A549 (cell line): ENCODE results near the gene THOC2. TPM values are rescaled to one million over a fixed set of nuclear protein-coding genes. Genes with fewer than 3 reads are reported as not detected.
A peak's percentile ranks its signal among the peaks of the same experiment; 100 is the strongest.

Experiments
- ATAC-seq, 2 experiments: fragments of 200-7000 bp in 1 of 2; fragments of >200 bp in 1 of 2; cut with Nextera tagmentation in 1 of 2; cut with Tn5 transposase in 1 of 2; 3 replicates each; pipeline versions ENCODE4 v1.8.0 to v1.9.1; 2018 to 2020; ENCODE audit warnings: mild to moderate bottlenecking in 1 of 2, moderate library complexity in 1 of 2
- CTCF ChIA-PET: fragments of 300-600 bp; sonication (Branson Sonifier 250); formaldehyde crosslinking; extraction: SDS; loops from one replicate; lab custom pipeline; 2021; ENCODE audit warnings: antibody characterized with exemption, inconsistent platforms; lab: Yijun Ruan, JAX
- POLR2A ChIA-PET: fragments of 350-600 bp; formaldehyde crosslinking; extraction: SDS; loops from one replicate; lab custom pipeline; 2021; ENCODE audit warnings: antibody characterized with exemption, inconsistent platforms; lab: Yijun Ruan, JAX
- DNase-seq, 2 experiments: peaks; one replicate each; pipeline versions ENCODE4 v3.0.0 to v3.0.0-alpha.2; 2011 to 2016; ENCODE audit warnings: low read depth in 1 of 2, low spot score in 1 of 2
- FAIRE-seq: peaks from 2 replicates; lab custom pipeline; 2011; peaks lifted over from hg19 to GRCh38; lab: Jason Lieb, UNC
- H3K27ac ChIP-seq, 2 experiments: fragments of >200 bp; sonication (Bioruptor Twin); formaldehyde crosslinking; 3 replicates each; pipeline ENCODE4 v1.5.1; 2016 to 2017
- H3K4me1 ChIP-seq: fragments of >200 bp; sonication (Bioruptor Twin); formaldehyde crosslinking; 3 replicates; pipeline ENCODE4 v1.6.1; 2016
- H3K4me2 ChIP-seq: fragments of >200 bp; sonication (Bioruptor Twin); formaldehyde crosslinking; 3 replicates; pipeline ENCODE4 v1.6.1; 2016
- H3K4me3 ChIP-seq: fragments of >200 bp; sonication (Bioruptor Twin); formaldehyde crosslinking; 3 replicates; pipeline ENCODE4 v1.5.1; 2016
- H3K9me3 ChIP-seq: fragments of >200 bp; sonication (Bioruptor Twin); formaldehyde crosslinking; 3 replicates; pipeline ENCODE4 v1.6.1; 2016
- GATA3 ChIP-seq: IDR thresholded peaks from 2 replicates; pipeline ENCODE4 v1.6.1; 2012; ENCODE audit warnings: borderline replicate concordance
- HEYL ChIP-seq: fragments of 250-450 bp; sonication (Bioruptor Pico); IDR thresholded peaks from 2 replicates; pipeline ENCODE4 v1.8.0; 2021; ENCODE audit warnings: mild to moderate bottlenecking, moderate library complexity
- KDM1A ChIP-seq: fragments of 200-600 bp; sonication (generic); IDR thresholded peaks from 2 replicates; pipeline ENCODE4 v1.6.1; 2016; ENCODE audit warnings: low read depth, mild to moderate bottlenecking
- MAFK ChIP-seq: fragments of 450-650 bp; IDR thresholded peaks from 2 replicates; pipeline ENCODE4 v1.6.1; 2014; ENCODE audit not compliant: partially characterized antibody
- MAZ ChIP-seq: fragments of 150-350 bp; IDR thresholded peaks from 2 replicates; pipeline ENCODE4 v1.6.1; 2014; ENCODE audit warnings: antibody characterized with exemption, low read depth, low read length, borderline replicate concordance
- NPAS2 ChIP-seq: fragments of 250-450 bp; sonication (Bioruptor Pico); IDR thresholded peaks from 2 replicates; pipeline ENCODE4 v1.8.0; 2022; ENCODE audit warnings: mild to moderate bottlenecking, moderate library complexity, borderline replicate concordance
- PBX3 ChIP-seq: IDR thresholded peaks from 2 replicates; pipeline ENCODE4 v1.6.1; 2012
- POLR2AphosphoS2 ChIP-seq: conservative IDR thresholded peaks from 2 replicates; pipeline ENCODE4 v1.6.1; 2012; ENCODE audit warnings: low read length, improper control_type of control experiment, inconsistent platforms
- RCOR1 ChIP-seq: fragments of 150-350 bp; IDR thresholded peaks from 2 replicates; pipeline ENCODE4 v1.6.1; 2014; ENCODE audit warnings: antibody characterized with exemption, low read length, low read depth
- REST ChIP-seq: fragments of 200-600 bp; sonication (generic); IDR thresholded peaks from 2 replicates; pipeline ENCODE4 v1.6.1; 2016; ENCODE audit warnings: antibody characterized with exemption, mild to moderate bottlenecking, moderate library complexity
- RNF2 ChIP-seq: fragments of 200-600 bp; sonication (generic); IDR thresholded peaks from 2 replicates; pipeline ENCODE4 v1.6.1; 2016; ENCODE audit warnings: low read depth, mild to moderate bottlenecking, antibody characterized with exemption, moderate library complexity, borderline replicate concordance
- SMC3 ChIP-seq: fragments of >200 bp; sonication (Bioruptor Twin); formaldehyde crosslinking; IDR thresholded peaks from 3 replicates; pipeline ENCODE4 v1.6.1; 2018; ENCODE audit warnings: inconsistent platforms
- TP53 ChIP-seq: fragments of 250-450 bp; sonication (Bioruptor Pico); IDR thresholded peaks from 2 replicates; pipeline ENCODE4 v1.5.0; 2021; ENCODE audit warnings: mild to moderate bottlenecking, moderate library complexity
- ZSCAN20 ChIP-seq: fragments of 250-450 bp; sonication (Bioruptor Pico); IDR thresholded peaks from 2 replicates; pipeline ENCODE4 v1.8.0; 2022; ENCODE audit warnings: mild to moderate bottlenecking, moderate library complexity
- WGBS: methylation state at CpG from one replicate; pipeline ENCODE4 v1.1.6; 2017; ENCODE audit errors: missing lambda C conversion rate; 5-methylcytosine and 5-hydroxymethylcytosine counted together
- polyA plus RNA-seq, 4 experiments: library from polyadenylated mRNA; depleted of rRNA in 3 of 4; stranded (reverse); fragments of >200 nt; fragmentation: RNase III in 1 of 4; extraction: RNeasy Plus Mini Kit Qiagen cat#74134 plus additional on column Dnase treatment in 1 of 4; gene quantifications; 2 replicates in 3 of 4; 3 replicates in 1 of 4; pipeline ENCODE4 v1.2.3, GENCODE V29; 2011 to 2017
- TF ChIP-seq, protein P1 (sequence below): fragments of >200 bp; sonication (Bioruptor Twin); formaldehyde crosslinking; IDR thresholded peaks from 3 replicates; pipeline ENCODE4 v1.6.1; 2016
- TF ChIP-seq, protein P2 (sequence below): fragments of 450-650 bp; IDR thresholded peaks from 2 replicates; pipeline ENCODE4 v1.6.1; 2014; ENCODE audit warnings: antibody characterized with exemption
- TF ChIP-seq, protein P3 (sequence below): fragments of 150-350 bp; IDR thresholded peaks from 2 replicates; pipeline ENCODE4 v1.6.1; 2014; ENCODE audit warnings: low read depth, mild to moderate bottlenecking, low read length

THOC2 gene
- polyA plus RNA-seq, 2 of the 4 experiments (the other 2 are of a cell fraction), result 62.0 to 155 TPM

DNA sequence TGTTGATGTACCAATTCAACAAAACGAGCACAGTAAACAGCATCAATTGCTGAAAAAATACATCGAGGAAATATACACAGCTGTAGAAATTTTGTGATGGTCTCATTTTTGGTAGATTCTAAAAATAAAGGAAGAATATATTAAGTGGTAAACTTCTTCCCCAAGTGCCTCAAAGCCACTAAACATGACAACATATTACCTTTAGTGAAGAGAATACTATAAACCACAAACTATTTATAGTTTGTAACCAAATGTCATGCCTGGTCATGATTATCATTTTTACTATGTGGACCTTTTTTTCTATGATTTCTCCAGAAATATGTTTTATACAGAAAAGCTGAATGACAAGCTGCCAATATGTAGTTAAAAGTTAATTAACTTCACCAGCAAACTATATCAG lies 106.9 kb downstream of the THOC2 start:
- CTCF ChIA-PET, result no interaction called here
- Histone ChIP-seq H3K27ac (no peak overlapping the region), H3K4me3 (no peak overlapping the region), H3K9me3 (no peaks in the 10 kb centered on the region), H3K4me1 (no peaks in the 10 kb centered on the region), H3K4me2 (no peak overlapping the region)
- no peak for ATAC-seq
- POLR2A ChIA-PET, result no interaction called here
- no peak for DNase-seq
- no peak for FAIRE-seq
- 84% methylated on average over 2 of the region's 2 CpGs for WGBS
- TF ChIP-seq TP53 (CRISPR knock-in tag), result no peak
- TF ChIP-seq POLR2AphosphoS2, result no peak
- TF ChIP-seq, protein P1, sequence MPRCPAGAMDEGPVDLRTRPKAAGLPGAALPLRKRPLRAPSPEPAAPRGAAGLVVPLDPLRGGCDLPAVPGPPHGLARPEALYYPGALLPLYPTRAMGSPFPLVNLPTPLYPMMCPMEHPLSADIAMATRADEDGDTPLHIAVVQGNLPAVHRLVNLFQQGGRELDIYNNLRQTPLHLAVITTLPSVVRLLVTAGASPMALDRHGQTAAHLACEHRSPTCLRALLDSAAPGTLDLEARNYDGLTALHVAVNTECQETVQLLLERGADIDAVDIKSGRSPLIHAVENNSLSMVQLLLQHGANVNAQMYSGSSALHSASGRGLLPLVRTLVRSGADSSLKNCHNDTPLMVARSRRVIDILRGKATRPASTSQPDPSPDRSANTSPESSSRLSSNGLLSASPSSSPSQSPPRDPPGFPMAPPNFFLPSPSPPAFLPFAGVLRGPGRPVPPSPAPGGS, result no peak
- TF ChIP-seq, protein P2, sequence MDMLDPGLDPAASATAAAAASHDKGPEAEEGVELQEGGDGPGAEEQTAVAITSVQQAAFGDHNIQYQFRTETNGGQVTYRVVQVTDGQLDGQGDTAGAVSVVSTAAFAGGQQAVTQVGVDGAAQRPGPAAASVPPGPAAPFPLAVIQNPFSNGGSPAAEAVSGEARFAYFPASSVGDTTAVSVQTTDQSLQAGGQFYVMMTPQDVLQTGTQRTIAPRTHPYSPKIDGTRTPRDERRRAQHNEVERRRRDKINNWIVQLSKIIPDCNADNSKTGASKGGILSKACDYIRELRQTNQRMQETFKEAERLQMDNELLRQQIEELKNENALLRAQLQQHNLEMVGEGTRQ, result no peak

- Histone ChIP-seq H3K4me3 (no peak overlapping the region), H3K4me2 (no peak overlapping the region), H3K27ac (no peak overlapping the region), H3K4me1 (no peaks in the 10 kb centered on the region), H3K9me3 (no peaks in the 10 kb centered on the region)
- FAIRE-seq (peak; percentile 32), DNase-seq (no peak), ATAC-seq (no peak)
- 94% methylated on average over 1 of the region's 1 CpG for WGBS
- ChIA-PET CTCF (no interaction called here), POLR2A (no interaction called here)
- TF ChIP-seq, protein P3, sequence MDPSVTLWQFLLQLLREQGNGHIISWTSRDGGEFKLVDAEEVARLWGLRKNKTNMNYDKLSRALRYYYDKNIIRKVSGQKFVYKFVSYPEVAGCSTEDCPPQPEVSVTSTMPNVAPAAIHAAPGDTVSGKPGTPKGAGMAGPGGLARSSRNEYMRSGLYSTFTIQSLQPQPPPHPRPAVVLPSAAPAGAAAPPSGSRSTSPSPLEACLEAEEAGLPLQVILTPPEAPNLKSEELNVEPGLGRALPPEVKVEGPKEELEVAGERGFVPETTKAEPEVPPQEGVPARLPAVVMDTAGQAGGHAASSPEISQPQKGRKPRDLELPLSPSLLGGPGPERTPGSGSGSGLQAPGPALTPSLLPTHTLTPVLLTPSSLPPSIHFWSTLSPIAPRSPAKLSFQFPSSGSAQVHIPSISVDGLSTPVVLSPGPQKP, result no peak
These were observed 107.4 kb downstream of the THOC2 start for GRCh38 chrX:123625477-123625876.

GRCh38 chrX:123617007-123617406 lies 115.8 kb downstream of the THOC2 start:
- Histone ChIP-seq H3K27ac (no peak overlapping the region), H3K4me2 (no peak overlapping the region), H3K4me1 (0 out of 3 replicates have a peak, but pooled peaks cover 5% of the 10 kb centered on the region), H3K9me3 (no peaks in the 10 kb centered on the region), H3K4me3 (no peak overlapping the region)
- DNase-seq (no peak), FAIRE-seq (no peak), ATAC-seq (no peak)
- POLR2A ChIA-PET, result no interaction called here
- no peak for TF ChIP-seq MAZ
- TF ChIP-seq MAFK, result peak; percentile 49
- TF ChIP-seq SMC3, result no peak
- 97% methylated on average over 1 of the region's 1 CpG for WGBS
- CTCF ChIA-PET, result interaction anchor here (1.2 kb wide), 1 partner anchor 55 kb away, joined by 3 read pairs; no protein-coding TSS in a partner anchor

DNA sequence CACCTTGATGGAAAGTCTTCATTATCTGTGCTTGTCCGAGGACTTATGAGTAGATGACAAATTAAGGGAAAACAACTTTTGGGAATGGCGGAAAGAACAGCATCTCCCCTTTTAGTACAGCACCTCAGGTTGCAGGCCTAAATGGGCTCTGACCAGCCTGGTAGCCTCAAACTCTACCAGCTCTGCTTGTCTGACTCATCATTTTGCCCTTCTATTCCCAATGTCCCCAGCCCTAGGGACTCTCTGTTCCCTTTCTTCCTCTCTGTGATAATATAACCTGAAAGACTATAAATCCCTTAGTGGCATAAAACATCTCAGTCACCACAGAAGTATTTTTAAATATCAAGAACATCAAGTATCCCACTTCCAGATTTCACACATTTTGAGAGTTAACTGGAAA lies 121.9 kb downstream of the THOC2 start:
- H3K4me2 ChIP-seq, result no peak overlapping the region
- H3K4me3 ChIP-seq, result no peak overlapping the region
- CTCF ChIA-PET, result no interaction called here
- POLR2A ChIA-PET, result interaction anchor here (0.6 to 0.7 kb wide), 2 partner anchors 80 to 167 kb away, joined by 3 to 6 read pairs; no protein-coding TSS in a partner anchor
- no peaks in the 10 kb centered on the region for H3K9me3 ChIP-seq
- TF ChIP-seq REST, result no peak
- no peak for TF ChIP-seq KDM1A
- no peak for TF ChIP-seq RNF2
- no peak for TF ChIP-seq RCOR1
- no peak for TF ChIP-seq PBX3
- no peak for TF ChIP-seq ZSCAN20 (CRISPR knock-in tag)
- TF ChIP-seq HEYL, result no peak
- TF ChIP-seq NPAS2, result no peak
- no peak for TF ChIP-seq GATA3
- DNase-seq (no peak), ATAC-seq (no peak), FAIRE-seq (peak; percentile 77)
- H3K4me1 ChIP-seq, result peaks cover 9% of the 10 kb centered on the region; the same call in 1 of the 3 replicates
- 92% methylated on average over 2 of the region's 2 CpGs for WGBS
- no peak overlapping the region; a peak in 1 of 6 replicates for H3K27ac ChIP-seq
